H1 (cell line): ENCODE measurements around the gene UROS. TPM values are rescaled to one million over a fixed set of nuclear protein-coding genes. Genes with fewer than 3 reads are reported as not detected.

Experiments used
- CTCF ChIA-PET: fragments of 300-600 bp; sonication (Branson Sonifier 250); formaldehyde crosslinking; loops from one replicate; lab custom pipeline; 2021; ENCODE audit not compliant: partially characterized antibody; lab: Charles Lee
- POLR2A ChIA-PET: fragments of 300-600 bp; sonication (Branson Sonifier 250); formaldehyde crosslinking; loops from one replicate; lab custom pipeline; 2021; ENCODE audit warnings: inconsistent platforms; ENCODE audit not compliant: partially characterized antibody; lab: Charles Lee
- DNase-seq, 2 experiments: peaks; one replicate each; pipeline versions ENCODE4 v3.0.0 to v3.0.0-alpha.2; 2010 to 2022; ENCODE audit warnings: low spot score in 2 of 2, low read depth in 1 of 2, mixed read lengths in 1 of 2
- FAIRE-seq: peaks from 2 replicates; lab custom pipeline; 2011; peaks lifted over from hg19 to GRCh38; lab: Jason Lieb, UNC
- H2AFZ ChIP-seq: 2 replicates; pipeline ENCODE4 v1.8.1; 2012; ENCODE audit warnings: low read length, inconsistent platforms
- H2AK5ac ChIP-seq: 2 replicates; pipeline ENCODE4 v1.6.1; 2013; ENCODE audit warnings: low read depth, low read length
- H2BK120ac ChIP-seq: replicated peaks from 2 replicates; pipeline ENCODE3; 2013; ENCODE audit warnings: low read depth, low read length, inconsistent platforms
- H2BK12ac ChIP-seq: 2 replicates; pipeline ENCODE4 v1.6.1; 2013; ENCODE audit warnings: low read depth, low read length
- H2BK15ac ChIP-seq: 2 replicates; pipeline ENCODE4 v1.6.1; 2013; ENCODE audit warnings: low read length
- H2BK20ac ChIP-seq: 2 replicates; pipeline ENCODE4 v1.6.1; 2013; ENCODE audit warnings: low read length
- H2BK5ac ChIP-seq: 2 replicates; pipeline ENCODE4 v1.6.1; 2013; ENCODE audit warnings: low read depth, low read length
- H3K14ac ChIP-seq: 2 replicates; pipeline ENCODE4 v1.6.1; 2013; ENCODE audit warnings: inconsistent platforms; ENCODE audit not compliant: insufficient read length
- H3K18ac ChIP-seq: 2 replicates; pipeline ENCODE4 v1.6.1; 2013; ENCODE audit warnings: low read length; ENCODE audit errors: extremely low read depth
- H3K23ac ChIP-seq: 2 replicates; pipeline ENCODE4 v1.6.1; 2013; ENCODE audit warnings: inconsistent platforms; ENCODE audit not compliant: insufficient read length
- H3K23me2 ChIP-seq: 2 replicates; pipeline ENCODE4 v1.6.1; 2013; ENCODE audit warnings: low read depth, low read length
- H3K27ac ChIP-seq: 2 replicates; pipeline ENCODE4 v1.6.1; 2011; ENCODE audit warnings: low read depth, low read length, inconsistent platforms
- H3K27me3 ChIP-seq, 4 experiments: replicated peaks in 1 of 4; 1 replicate in 1 of 4; 2 replicates in 3 of 4; pipeline versions ENCODE4 v1.6.1 to v1.8.1; 2011 to 2013; ENCODE audit warnings: low read length in 3 of 4, mild to moderate bottlenecking in 3 of 4, inconsistent platforms in 2 of 4, mixed read lengths in 2 of 4, moderate library complexity in 1 of 4; ENCODE audit not compliant: control insufficient read depth in 3 of 4, insufficient read depth in 3 of 4; ENCODE audit errors: extremely low read depth in 1 of 4
- H3K36me3 ChIP-seq, 4 experiments: 2 replicates each; pipeline versions ENCODE4 v1.6.1 to v1.8.1; 2011 to 2013; ENCODE audit warnings: mild to moderate bottlenecking in 4 of 4, low read length in 3 of 4, moderate library complexity in 2 of 4, control low read depth in 1 of 4, inconsistent platforms in 1 of 4; ENCODE audit not compliant: insufficient read depth in 4 of 4, control insufficient read depth in 2 of 4
- H3K4ac ChIP-seq: replicated peaks from 2 replicates; pipeline ENCODE3; 2013; ENCODE audit warnings: low read length, low read depth, mixed read lengths, inconsistent platforms; ENCODE audit not compliant: insufficient read length
- H3K4me1 ChIP-seq, 4 experiments: replicated peaks in 1 of 4; 1 replicate in 1 of 4; 2 replicates in 3 of 4; pipeline versions ENCODE4 v1.6.1 to v1.8.1; 2011 to 2013; ENCODE audit warnings: low read length in 3 of 4, inconsistent platforms in 2 of 4, mixed read lengths in 1 of 4; ENCODE audit not compliant: insufficient read depth in 4 of 4, control insufficient read depth in 3 of 4
- H3K4me2 ChIP-seq, 2 experiments: 2 replicates each; pipeline versions ENCODE4 v1.6.1 to v1.8.1; 2011 to 2013; ENCODE audit warnings: low read depth in 2 of 2, low read length in 2 of 2, control low read depth in 1 of 2, inconsistent platforms in 1 of 2, mild to moderate bottlenecking in 1 of 2; ENCODE audit not compliant: insufficient read depth in 1 of 2
- H3K4me3 ChIP-seq, 4 experiments: fragments of 200-600, 300-600 bp in 1 of 4; sonication (generic), shearing (Covaris generic), sonication (Bioruptor Twin) in 1 of 4; 2 replicates each; pipeline versions ENCODE4 v1.5.1 to v1.8.1; 2011 to 2016; ENCODE audit warnings: low read length in 4 of 4, low read depth in 3 of 4, control low read depth in 2 of 4, inconsistent platforms in 2 of 4, mild to moderate bottlenecking in 2 of 4, mixed read lengths in 1 of 4, moderate library complexity in 1 of 4; ENCODE audit not compliant: insufficient read depth in 2 of 4; ENCODE audit errors: extremely low read depth in 1 of 4
- H3K56ac ChIP-seq: replicated peaks from 2 replicates; pipeline ENCODE3; 2013; ENCODE audit warnings: low read depth, mild to moderate bottlenecking, mixed read lengths, low read length, inconsistent platforms; ENCODE audit not compliant: insufficient read length
- H3K79me1 ChIP-seq: 2 replicates; pipeline ENCODE4 v1.6.1; 2013; ENCODE audit warnings: low read depth, low read length, control low read depth
- H3K79me2 ChIP-seq, 2 experiments: 2 replicates each; pipeline versions ENCODE4 v1.6.1 to v1.8.1; 2012 to 2013; ENCODE audit warnings: low read length in 2 of 2, mild to moderate bottlenecking in 2 of 2, inconsistent platforms in 1 of 2; ENCODE audit not compliant: insufficient read depth in 2 of 2, control insufficient read depth in 1 of 2
- H3K9ac ChIP-seq, 4 experiments: replicated peaks in 1 of 4; 1 replicate in 1 of 4; 2 replicates in 3 of 4; pipeline versions ENCODE4 v1.6.1 to v1.8.1; 2011 to 2013; ENCODE audit warnings: low read depth in 3 of 4, low read length in 3 of 4, control low read depth in 2 of 4, mild to moderate bottlenecking in 2 of 4, moderate library complexity in 2 of 4, inconsistent platforms in 1 of 4; ENCODE audit errors: extremely low read depth in 1 of 4
- H3K9me3 ChIP-seq, 2 experiments: 2 replicates each; pipeline versions ENCODE4 v1.6.1 to v1.8.1; 2012 to 2013; ENCODE audit warnings: mild to moderate bottlenecking in 2 of 2, moderate library complexity in 2 of 2, control low read depth in 1 of 2, inconsistent platforms in 1 of 2, low read depth in 1 of 2, low read length in 1 of 2, mixed read lengths in 1 of 2; ENCODE audit not compliant: insufficient read depth in 2 of 2
- H4K20me1 ChIP-seq, 2 experiments: replicated peaks in 1 of 2; 2 replicates each; pipeline versions ENCODE3 to v1.8.1; 2011 to 2013; ENCODE audit warnings: inconsistent platforms in 2 of 2, low read length in 2 of 2, mild to moderate bottlenecking in 1 of 2; ENCODE audit not compliant: insufficient read depth in 2 of 2, control insufficient read depth in 1 of 2
- H4K5ac ChIP-seq: 2 replicates; pipeline ENCODE4 v1.6.1; 2013; ENCODE audit warnings: low read length, low read depth, mixed read lengths, inconsistent platforms; ENCODE audit not compliant: insufficient read length
- H4K8ac ChIP-seq: 2 replicates; pipeline ENCODE4 v1.8.0; 2013; ENCODE audit warnings: mild to moderate bottlenecking, moderate library complexity, low read length, inconsistent platforms; ENCODE audit not compliant: insufficient read depth; ENCODE audit errors: extremely low read depth
- H4K91ac ChIP-seq: replicated peaks from 2 replicates; pipeline ENCODE3; 2013; ENCODE audit warnings: low read length, mixed read lengths, inconsistent platforms; ENCODE audit not compliant: insufficient read length
- ASH2L ChIP-seq: fragments of 200-600, 300-600 bp; sonication (generic); IDR thresholded peaks from one replicate; pipeline ENCODE4 v1.7.1; 2017; ENCODE audit warnings: low read length
- ATF3 ChIP-seq: IDR thresholded peaks from 2 replicates; pipeline ENCODE4 v1.6.1; 2011; ENCODE audit warnings: low read depth, mild to moderate bottlenecking, low read length; ENCODE audit not compliant: insufficient read depth
- CBX8 ChIP-seq: fragments of 300-800, 300-1000 bp; sonication (generic); IDR thresholded peaks from 2 replicates; pipeline ENCODE4 v1.7.1; 2016; ENCODE audit warnings: low read depth, low read length, borderline replicate concordance
- CREB1 ChIP-seq: IDR thresholded peaks from 2 replicates; pipeline ENCODE4 v1.6.1; 2012; ENCODE audit warnings: inconsistent platforms
- EGR1 ChIP-seq: IDR thresholded peaks from 2 replicates; pipeline ENCODE4 v1.6.1; 2011; ENCODE audit warnings: low read depth, low read length, borderline replicate concordance
- KDM4A ChIP-seq: IDR thresholded peaks from one replicate; pipeline ENCODE4 v1.7.1; 2012; ENCODE audit warnings: low read depth, mild to moderate bottlenecking, moderate library complexity, low read length, inconsistent platforms; ENCODE audit not compliant: severe bottlenecking
- KDM5A ChIP-seq: fragments of 200-600 bp; IDR thresholded peaks from 2 replicates; pipeline ENCODE4 v1.7.1; 2012; ENCODE audit warnings: mild to moderate bottlenecking, low read length, inconsistent platforms, mixed read lengths
- POLR2AphosphoS5 ChIP-seq: IDR thresholded peaks from 2 replicates; pipeline ENCODE4 v1.6.1; 2011; ENCODE audit warnings: low read depth, low read length
- TCF12 ChIP-seq: IDR thresholded peaks from 2 replicates; pipeline ENCODE4 v1.6.1; 2011; ENCODE audit warnings: low read depth, mild to moderate bottlenecking, low read length
- WGBS, 2 experiments: shearing (Covaris generic) in 1 of 2; methylation state at CpG; one replicate each; pipeline versions ENCODE4 v1.1.6 to v1.1.7; 2013 to 2015; ENCODE audit warnings: low lambda C conversion rate in 2 of 2, mixed read lengths in 2 of 2, inconsistent platforms in 1 of 2, low coverage in 1 of 2, missing lambda C conversion rate in 1 of 2; ENCODE audit not compliant: insufficient replicate concordance in 2 of 2, insufficient coverage in 1 of 2, insufficient read length in 1 of 2; ENCODE audit errors: extremely low coverage in 1 of 2, missing lambda C conversion rate in 1 of 2; 5-methylcytosine and 5-hydroxymethylcytosine counted together
- polyA plus RNA-seq, 7 experiments: library from polyadenylated mRNA; depleted of rRNA in 3 of 7; stranded (reverse) in 5 of 7; unstranded in 2 of 7; fragments of >200 nt in 5 of 7; fragments of 200-250 nt in 2 of 7; gene quantifications; 1 replicate in 5 of 7; 2 replicates in 1 of 7; 4 replicates in 1 of 7; pipeline versions ENCODE4 v1.2.1 to v1.2.3, GENCODE V29; 2011 to 2013; ENCODE audit warnings: missing spikeins in 2 of 7, mixed read lengths in 2 of 7
- total RNA-seq: library from RNA; stranded (reverse); fragmentation: NEBNext Ultra II Directional; extraction: Animal tissue kit (Norgen Biotek cat#: 25700); gene quantifications from 2 replicates; pipeline ENCODE4 v1.2.1, GENCODE V29; 2021
- TF ChIP-seq, protein P1 (sequence below): IDR thresholded peaks from 2 replicates; pipeline ENCODE4 v1.6.1; 2012; ENCODE audit warnings: inconsistent platforms

UROS gene
- total and polyA plus RNA-seq, 2 of the 8 experiments (the other 6 are each of a cell fraction or from before 2014, with no cell fraction given), result 45.6 to 58.0 TPM

DNA sequence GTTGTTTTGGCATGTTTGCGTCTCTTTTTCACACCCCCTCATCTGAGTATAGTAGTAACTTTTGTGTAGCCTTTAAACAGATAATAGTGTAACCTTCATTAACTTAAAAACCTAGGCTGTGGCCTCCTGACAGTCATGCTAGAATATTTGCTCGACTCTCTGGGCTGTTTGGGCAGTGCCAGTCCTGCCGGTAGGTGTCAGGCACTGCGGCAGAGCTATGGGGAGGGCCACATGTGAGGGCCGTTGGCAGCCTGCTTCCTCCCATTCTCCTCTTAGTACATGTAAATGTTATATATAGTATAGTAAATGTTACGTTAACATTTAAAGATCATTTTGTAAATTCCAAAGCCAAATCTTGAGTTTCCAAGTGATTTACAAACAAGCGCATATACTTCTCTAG lies 26.4 kb upstream of the UROS start:
- Histone ChIP-seq H3K27ac (no peak overlapping the region), H2BK12ac (no peak overlapping the region), H3K36me3 (peaks cover 0 to 20% (median 8%) of the 10 kb centered on the region in 4 experiments; a peak in 5 of 8 replicates), H3K4me3 (no peak overlapping the region), H3K23me2 (no peaks in the 10 kb centered on the region), H3K27me3 (no peaks in the 10 kb centered on the region), H3K14ac (no peak overlapping the region), H2BK120ac (no peak overlapping the region), H2BK5ac (no peak overlapping the region), H3K4me1 (no peaks in the 10 kb centered on the region), H3K18ac (no peak overlapping the region), H3K4me2 (no peak overlapping the region), H3K79me1 (no peaks in the 10 kb centered on the region)
- CTCF ChIA-PET, result no interaction called here
- WGBS, 2 experiments, result 91% methylated on average over 7 of the region's 7 CpGs; no CpG with 5 or more reads in 1 of the 2 experiments
- DNase-seq, result no peak
- POLR2A ChIA-PET, result interaction anchor here (1.3 kb wide), 1 partner anchor 13 kb away, joined by 4 read pairs; no protein-coding TSS in a partner anchor
- TF ChIP-seq KDM5A, result no peak
- TF ChIP-seq CREB1, result no peak
- TF ChIP-seq CBX8, result no peak
- no peak for TF ChIP-seq KDM4A
- TF ChIP-seq ASH2L, result no peak
- no peak for TF ChIP-seq ATF3
- no peak for TF ChIP-seq TCF12
- TF ChIP-seq EGR1, result no peak
- TF ChIP-seq, protein P1, sequence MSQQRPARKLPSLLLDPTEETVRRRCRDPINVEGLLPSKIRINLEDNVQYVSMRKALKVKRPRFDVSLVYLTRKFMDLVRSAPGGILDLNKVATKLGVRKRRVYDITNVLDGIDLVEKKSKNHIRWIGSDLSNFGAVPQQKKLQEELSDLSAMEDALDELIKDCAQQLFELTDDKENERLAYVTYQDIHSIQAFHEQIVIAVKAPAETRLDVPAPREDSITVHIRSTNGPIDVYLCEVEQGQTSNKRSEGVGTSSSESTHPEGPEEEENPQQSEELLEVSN, result no peak
- no peak for TF ChIP-seq POLR2AphosphoS5
- TF ChIP-seq, all 59 proteins: peak for 0
- Histone ChIP-seq H3K9ac (no peak overlapping the region), H4K5ac (no peak overlapping the region), H4K20me1 (peaks cover 0 to 1% of the 10 kb centered on the region in 2 experiments), H2BK15ac (no peak overlapping the region), H2AK5ac (no peak overlapping the region), H3K79me2 (no peaks in the 10 kb centered on the region), H4K8ac (no peak overlapping the region), H3K23ac (no peak overlapping the region), H3K56ac (no peak overlapping the region), H3K9me3 (no peaks in the 10 kb centered on the region), H2BK20ac (no peak overlapping the region), H4K91ac (no peak overlapping the region), H2AFZ (no peak overlapping the region), H3K4ac (no peak overlapping the region)
- FAIRE-seq, result no peak
